NCI-H460 (cell line): ENCODE results near the gene ZC3H12A. TPM values are rescaled to one million over a fixed set of nuclear protein-coding genes. Genes with fewer than 3 reads are reported as not detected.

Experiments
- DNase-seq: peaks from one replicate; pipeline ENCODE4 v3.0.0-alpha.2; 2016; ENCODE audit warnings: low read depth; ENCODE audit errors: extremely low read depth
- polyA plus RNA-seq: library from polyadenylated mRNA; depleted of rRNA; stranded (reverse); fragments of >200 nt; gene quantifications from 2 replicates; pipeline ENCODE4 v1.2.3, GENCODE V29; 2014; cell fraction: nucleus; rRNA removed
- total RNA-seq: library from RNA; depleted of rRNA; stranded (reverse); fragments of >200 nt; shearing (Covaris generic); gene quantifications from 2 replicates; pipeline ENCODE4 v1.2.3, GENCODE V29; 2014; rRNA removed

ZC3H12A gene
- total RNA-seq: 12.3 and 12.9 TPM in 2 replicates
- 48.0 and 65.8 TPM in 2 replicates for polyA plus RNA-seq

DNA sequence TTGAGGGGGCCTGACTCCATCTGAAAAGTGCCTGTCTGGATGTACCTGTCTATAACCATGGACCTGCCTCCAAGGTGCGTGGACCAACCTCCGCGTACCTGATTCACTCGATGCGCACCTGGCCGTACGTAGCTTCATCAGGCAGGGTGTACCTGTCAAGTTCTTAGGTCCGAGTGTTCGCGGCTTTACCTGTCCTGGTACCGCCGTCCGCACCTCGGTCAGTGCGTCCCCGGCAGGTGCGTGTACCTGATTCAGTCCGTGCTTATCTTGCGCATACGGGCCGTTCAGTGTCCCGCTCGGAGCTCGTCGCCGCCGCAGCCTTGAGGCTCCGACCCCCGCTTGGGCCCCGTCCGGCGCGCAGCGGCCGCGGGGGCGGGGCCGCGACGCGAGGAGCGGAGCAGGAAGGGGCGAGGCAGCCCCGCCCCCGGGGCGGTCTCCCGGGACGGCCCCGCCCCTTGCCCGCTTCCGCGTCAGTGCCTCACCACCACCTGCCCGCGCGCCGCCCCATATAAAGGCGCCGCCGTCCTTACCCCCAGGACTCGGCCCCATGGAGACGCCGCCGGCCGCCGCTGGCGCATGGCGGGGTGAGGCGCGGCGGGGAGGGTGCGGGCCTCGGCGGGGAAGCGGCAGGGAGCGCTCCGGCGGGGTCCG is at the start of gene ZC3H12A:
TSS of gene ZC3H12A (plus strand) at position 535 of the 651 bp plus-strand sequence. CDS start 917 bp downstream, outside the sequence.
- peak; percentile 85 for DNase-seq

DNA sequence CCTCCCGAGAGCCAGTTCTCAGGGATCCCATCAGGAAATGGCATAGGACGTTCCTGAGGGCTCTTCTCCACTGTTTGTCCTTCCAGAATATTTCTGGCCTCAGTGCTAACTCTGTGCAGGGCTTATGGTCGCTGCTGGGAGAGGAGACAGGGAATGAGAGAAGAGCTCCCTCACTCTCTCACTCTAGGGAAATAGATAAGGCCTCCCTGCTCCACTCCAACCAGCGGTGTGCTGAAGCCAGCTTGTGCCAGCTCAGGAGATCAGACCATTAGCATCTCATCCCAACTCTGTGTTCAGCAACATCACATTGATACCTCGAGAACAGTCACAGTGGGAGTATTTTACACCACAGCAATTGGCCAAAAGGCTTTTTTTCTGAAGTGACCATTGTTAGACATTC is 49.2 kb upstream of the ZC3H12A start:
- no peak for DNase-seq

DNA sequence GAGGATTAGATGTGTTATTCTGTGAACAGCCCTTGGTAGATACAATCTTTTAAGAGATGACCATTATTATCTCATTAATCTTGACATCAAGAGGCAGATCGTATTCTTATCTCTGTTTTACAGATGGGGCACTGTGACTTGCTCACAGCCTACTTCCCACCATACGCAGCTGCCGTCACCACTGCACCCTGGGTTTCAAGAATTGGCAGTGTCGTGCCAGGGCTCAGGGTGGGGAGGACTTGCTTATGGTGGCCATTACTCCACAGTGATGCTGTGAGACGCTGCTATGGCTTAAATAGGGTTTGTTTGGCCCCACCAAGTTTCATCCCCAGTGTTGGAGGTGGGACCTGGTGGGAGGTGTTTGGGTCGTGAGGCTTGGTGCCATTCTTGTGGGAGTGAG is 45.4 kb upstream of the ZC3H12A start:
- no peak for DNase-seq

DNA sequence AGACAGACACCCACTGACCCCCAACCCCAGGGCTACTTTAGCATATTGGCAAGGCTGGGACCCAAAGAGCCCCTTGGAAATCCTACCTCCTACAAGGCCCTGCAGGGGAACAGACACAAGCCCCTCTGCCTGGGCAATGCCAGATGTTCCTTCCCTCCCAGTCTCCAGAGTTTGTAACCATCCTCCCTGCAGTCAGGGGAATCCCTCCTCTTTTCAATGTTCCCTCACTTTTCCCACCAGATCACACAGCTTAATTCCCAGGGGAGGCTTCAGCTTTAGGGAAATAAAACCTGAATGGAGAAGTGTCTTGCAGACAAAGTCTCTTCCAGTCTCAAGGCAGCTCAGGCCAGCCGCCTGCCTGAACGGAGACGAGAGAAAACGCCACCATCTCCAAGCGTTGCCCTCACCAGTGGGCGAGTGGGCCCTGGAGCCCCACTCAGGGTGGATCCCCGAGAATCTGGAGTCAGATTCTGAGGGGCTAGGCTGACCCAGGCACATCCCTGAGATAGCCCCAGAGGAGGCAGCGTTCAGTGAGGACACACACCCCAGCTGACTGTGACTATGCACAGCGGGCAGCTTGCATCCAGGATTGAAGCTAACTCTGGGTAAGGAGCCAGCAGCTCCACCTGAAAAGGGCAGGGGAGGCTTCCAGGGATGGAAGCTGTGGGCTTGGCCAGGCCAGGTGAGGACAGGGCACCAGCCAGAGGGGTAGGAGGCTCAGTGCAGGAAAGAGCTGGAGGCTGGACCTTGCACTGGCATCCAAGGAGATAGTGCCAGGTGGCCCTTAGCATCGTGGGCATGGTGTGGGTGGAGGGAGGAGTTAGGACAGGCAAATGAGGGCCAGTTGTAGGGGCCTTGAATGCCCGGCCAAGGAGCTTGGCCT is 44.0 kb upstream of the ZC3H12A start:
- DNase-seq: no peak

DNA sequence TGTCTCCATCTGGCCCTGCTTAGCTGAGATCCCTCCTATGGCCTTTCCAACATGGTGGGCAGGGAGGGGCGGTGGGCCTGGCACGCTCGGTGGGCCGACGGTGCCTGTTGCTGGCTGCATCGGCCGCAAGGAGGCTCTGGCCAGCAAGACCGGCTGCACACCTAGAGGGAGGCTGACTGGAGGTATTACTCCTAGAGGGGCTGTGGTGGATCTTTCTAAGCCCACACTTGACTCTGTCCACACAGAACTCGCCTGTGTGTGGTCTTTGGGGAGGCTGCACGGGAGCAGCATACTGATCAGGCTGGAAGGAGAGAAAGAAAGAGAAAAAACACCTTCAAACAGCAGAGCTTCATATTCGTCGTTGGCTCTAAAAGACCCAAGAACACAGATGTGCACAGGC is 41.7 kb upstream of the ZC3H12A start:
- DNase-seq: no peak

DNA sequence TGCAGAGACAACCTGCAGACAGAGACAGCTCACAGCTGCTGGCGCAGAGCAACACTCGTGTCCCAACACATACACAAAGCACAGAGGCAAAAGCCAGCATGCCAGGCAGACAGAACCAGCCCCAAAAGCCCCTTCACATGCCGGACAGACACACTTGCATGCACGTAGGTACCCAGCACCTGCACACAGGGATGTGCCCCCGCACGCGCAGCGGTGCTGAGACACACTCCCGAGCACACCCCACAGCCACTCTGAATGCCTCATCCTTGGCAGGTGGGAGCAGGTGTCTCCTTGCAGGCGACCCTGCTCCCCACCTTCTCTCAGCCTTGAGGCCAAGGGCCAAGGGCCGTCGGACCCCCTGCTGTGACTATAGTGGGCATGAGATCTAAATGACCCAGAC is 41.2 kb upstream of the ZC3H12A start:
- no peak for DNase-seq

DNA sequence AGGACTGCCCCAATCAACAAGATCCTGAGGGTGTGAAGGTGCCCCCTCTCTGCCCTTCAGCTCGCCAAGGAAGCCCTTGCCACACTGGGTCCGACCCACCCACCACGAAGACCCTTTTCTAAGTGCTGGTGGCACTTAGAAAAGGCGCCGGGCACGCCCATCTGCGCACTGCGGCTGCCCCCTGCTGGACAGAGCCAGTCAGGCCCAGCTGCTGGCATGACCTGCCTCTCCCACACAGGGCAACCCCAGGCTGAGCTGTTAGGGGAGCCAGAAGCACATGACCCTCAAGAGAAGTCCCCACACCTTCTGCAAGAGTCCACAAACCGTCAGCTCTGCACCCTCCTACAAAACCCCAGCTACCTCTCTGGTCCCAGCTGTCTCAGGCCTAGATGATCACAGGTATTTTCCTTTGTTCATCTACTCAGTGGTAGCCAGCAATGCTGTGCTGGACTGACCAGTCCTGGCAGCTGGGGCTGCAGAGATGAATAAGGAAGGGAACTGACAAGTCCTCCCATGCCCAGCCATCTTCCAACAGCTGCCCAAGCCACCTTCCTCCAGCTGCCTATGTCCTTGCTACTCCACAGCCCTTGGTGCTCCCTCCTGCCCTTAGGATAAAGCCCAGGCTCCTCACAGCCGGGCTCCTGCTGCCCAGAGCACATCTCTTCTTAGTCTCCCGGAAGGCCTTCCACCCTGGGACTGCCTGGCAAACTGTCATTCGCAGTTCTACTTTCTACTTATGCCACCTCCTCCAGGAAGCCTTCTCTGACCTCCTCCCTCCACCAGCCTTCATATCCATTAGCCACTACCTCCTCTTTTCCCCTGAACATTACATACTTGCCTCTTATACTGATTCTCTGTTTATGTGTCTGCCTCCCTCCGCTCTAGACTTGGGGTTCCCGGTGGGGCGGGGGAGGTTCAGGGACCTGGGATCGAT is 39.8 kb upstream of the ZC3H12A start:
- DNase-seq: peak; percentile 40

DNA sequence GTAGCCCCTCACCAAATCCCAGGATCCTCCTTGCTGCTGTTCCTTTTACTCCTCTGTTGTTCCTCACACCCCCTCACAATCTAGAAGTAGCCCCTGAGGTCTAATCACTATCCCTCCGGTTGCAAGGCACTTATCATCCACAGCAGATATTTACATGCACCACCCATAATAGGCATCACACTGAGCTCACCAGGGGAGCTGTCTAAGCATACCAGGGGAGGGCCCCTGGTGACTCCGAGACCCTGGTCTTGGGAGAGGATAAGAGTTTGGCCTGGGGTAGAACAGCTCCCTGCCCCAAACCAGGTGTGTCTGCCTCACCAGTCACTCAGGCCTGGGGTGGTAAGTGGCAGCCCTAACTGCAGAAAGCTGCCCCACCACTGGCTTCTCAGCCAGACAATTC is 37.3 kb upstream of the ZC3H12A start:
- DNase-seq: no peak

DNA sequence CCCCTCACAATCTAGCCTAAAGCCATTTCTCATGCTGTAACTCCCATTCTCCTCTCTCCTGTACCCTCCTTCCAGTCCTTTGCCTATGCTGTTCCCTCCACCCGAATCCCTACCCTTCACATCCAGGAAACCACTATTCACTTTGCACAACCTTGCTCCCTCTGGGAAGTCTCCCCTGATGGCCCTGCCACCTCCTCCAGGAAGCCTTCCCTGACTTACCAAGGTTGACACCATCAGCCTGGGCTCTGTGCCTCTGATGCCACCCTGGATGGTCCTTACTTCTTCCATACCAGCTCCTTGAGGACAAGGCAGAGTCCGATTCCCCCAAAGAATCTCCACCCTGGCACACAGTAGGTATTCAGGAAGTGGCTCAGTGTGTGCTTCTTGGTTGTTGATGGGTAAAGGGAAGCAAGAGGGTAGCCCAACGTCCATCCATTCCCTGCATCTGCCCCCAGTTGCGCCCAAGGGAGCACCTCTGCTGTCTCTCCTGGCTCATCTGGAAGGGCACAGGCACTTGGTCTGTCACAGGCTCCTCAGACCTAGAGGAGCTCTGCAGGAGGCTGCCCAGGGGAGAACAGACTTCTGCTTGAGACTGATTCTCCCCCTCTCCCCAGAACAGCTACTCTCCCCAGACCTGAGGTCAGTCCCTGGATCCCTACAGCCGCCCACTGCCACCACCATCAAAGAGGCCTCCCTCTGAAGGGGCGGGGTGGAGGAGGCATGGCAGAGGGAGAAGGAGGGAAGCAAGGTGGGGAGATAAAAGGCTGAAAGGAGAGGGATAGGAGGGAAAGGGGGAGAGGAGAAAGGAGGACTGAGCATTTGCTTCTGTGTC is 36.1 kb upstream of the ZC3H12A start:
- DNase-seq: no peak

DNA sequence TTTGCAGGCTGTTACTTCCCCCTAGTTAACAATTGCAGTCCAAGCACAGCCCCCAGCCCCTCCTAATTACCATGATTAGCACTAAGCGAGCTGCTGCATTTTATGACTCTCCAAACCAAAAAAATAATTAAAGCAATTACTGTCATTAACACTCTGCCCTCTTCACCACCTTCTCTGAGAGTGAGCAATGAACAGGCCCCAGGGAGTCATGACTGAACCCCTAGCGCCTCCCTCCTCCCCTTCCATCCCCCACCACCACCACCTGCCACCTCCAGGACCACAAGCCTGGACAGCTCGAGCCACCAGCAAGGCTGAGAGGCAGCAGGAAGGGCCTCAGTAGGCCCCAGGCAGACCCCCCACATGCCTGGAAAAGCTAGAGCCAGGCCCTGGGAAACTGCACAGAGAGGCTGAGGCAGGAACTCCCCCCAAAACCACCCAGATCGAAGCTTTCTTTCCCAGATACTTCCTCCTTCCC is 35.5 kb upstream of the ZC3H12A start:
- no peak for DNase-seq

DNA sequence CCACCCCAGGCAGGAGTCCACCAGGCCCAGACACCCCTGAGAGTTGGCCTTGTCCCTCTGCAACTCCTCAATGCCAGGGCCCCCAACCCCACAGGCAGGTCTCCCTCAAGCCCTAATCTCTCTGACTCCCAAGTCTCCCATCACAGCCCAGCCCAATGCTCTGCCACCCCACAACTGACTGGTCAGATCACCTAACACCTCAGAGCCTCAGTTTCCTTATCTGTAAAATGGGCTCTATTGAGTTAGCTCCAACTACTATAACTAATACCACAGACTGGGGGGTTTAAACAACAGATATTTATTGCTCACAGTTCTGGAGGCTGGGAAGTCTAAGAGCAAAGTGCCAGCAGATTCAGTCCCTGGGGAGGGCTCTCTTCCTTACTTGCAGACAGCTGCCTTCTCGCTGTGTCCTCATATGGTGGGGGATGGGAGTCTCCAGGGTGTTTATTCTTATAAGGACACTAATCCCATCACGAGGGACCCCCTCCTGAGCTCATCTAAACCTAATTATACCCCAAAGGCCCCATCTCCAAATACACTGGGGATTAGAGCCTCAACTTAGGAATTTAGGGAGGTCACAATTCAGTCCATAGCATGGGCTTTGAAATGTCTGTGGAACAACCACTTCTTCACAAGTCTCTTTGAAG is 34.9 kb upstream of the ZC3H12A start:
- no peak for DNase-seq

DNA sequence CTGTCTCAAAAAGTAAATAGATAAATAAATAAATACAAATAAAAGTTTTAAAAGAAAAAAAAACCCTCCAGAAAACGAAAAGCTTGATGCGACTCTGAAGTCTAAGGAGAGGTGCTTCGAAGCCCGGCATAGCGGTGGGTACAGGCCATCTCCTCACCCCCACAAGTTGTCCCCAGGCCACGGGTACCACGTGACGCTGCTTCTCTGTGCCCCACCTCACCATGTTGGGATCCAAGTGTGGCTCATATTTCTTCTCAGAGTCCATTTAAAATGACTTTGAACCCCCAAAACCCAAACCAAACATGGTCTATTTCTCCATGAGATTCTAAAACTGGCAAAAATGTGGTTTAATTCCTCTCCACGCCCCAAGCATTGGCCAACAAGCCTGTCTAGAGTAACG is 32.9 kb upstream of the ZC3H12A start:
- no peak for DNase-seq

DNA sequence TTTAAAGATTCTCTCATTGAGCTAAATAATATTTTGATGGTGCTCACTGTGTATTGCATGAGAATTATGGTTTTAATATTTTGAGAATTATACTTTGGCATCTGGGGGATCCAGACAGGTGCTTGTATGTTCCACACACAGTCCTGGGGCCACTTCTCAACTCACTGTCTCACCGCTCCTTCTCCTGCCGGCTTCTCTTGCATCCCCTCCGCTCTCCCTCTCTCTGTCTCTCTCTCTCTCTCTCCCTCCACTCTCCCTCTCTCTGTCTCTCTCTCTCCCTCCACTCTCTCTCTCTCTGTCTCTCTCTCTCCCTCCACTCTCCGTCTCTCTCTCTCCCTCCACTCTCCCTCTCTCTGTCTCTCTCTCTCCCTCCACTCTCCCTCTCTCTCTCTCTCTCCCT is 32.2 kb upstream of the ZC3H12A start:
- DNase-seq: no peak

DNA sequence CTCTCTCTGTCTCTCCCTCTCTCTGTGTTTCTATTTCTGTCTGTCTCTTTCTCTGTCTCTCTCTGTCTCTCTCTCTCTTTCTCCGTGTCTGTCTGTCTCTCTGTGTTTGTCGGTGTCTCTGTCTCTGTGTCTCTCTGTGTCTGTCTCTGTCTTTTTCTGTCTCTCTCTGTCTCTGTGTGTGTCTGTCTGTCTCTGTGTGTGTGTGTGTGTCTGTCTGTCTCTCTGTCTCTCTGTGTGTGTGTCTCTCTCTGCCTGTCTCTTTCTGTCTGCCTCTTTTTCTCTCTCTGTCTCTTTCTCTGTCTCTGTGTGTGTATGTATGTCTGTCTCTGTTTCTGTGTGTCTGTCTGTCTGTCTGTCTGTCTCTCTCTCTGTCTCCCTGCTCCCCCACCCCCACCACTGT is 31.7 kb upstream of the ZC3H12A start:
- DNase-seq: no peak

DNA sequence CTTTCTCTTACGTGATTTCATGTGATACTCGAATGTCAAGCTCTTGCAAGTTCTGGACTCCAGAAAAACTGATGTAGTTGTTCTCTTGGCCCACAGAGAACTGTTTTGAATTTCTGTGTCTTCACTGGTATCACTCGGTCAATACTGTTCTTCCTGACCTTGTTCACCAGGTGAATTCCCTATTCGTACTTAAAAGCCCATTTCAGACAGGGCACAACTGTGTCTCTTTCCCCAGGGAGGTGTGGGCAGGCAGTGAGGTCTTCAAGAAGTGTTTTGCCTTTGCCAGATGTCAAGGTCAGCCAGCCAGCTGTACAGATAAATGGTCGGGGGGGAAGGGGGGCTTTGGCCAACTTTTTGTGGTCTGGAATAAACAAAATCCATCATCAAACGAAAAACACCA is 27.5 kb upstream of the ZC3H12A start:
- DNase-seq: no peak

DNA sequence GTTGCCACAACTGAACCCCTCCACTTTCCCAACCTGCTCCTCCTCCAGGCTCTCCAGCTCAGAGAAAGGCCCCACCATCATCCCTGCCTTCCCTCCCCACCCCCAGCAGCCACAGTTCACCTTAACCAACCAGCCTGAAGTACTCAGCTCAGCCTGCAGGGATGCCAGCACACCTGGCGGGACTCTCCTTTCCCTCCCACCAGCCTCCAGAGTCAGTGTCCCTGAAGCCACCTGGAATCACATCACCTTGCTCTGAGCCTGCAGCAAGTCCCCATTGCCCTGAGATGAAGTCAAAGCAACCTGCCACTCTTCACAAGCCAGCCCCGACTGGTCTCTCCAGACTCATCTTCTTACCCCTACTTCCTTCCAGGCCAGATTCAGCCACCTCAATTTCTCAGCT is 26.2 kb upstream of the ZC3H12A start:
- no peak for DNase-seq

DNA sequence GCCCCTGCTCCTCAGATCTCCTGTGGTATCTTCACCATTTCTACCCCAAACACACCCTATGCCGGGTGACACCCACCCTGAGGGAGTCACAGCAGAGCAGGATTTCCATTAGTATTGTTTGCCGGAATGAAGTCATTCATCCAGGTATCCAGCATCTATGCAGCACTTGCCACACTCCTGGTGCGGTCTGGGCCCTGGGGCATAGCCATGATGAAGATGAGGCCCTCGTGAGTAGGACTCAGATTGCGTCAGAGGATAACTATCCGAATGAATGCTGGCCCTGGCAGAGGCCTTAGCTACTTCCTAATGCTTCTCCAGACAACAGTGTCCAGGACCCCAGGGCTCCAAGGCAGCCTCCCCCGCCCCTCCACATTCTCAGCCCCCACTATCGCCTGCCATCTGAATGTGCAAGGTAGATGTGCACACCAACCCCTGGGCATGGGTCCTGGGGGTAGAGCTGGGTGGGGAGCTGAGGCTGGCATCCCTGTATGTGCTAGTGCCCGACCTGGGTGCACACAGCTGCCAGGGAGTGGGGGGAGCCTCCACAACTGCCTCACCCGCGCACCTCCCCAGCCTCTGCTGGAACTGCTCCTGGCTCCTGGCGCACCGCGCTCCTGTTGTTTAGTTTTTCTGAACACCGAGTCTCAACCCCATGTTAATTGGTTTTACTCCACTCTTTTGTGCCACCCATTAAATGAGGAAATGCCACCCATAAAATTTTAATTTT is 25.5 kb upstream of the ZC3H12A start:
- DNase-seq: no peak

DNA sequence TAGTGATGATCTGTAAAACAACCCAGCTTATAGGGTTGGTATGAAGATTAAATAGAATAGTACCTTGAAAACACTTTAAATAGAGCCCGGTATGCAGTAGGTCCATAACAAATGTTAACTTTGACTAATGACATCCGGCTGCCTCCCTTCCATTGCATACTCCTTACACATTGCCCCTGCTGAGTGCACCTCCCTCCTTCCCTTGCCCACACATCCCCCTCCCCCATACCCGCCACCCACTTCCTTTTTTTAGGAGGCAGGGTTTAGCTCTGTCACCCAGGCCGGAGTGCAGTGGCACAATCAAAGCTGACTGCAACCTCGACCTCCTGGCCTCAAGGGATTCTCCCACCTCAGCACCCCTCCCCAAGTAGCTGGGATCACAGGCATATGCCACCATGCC is 24.4 kb upstream of the ZC3H12A start:
- DNase-seq: no peak

DNA sequence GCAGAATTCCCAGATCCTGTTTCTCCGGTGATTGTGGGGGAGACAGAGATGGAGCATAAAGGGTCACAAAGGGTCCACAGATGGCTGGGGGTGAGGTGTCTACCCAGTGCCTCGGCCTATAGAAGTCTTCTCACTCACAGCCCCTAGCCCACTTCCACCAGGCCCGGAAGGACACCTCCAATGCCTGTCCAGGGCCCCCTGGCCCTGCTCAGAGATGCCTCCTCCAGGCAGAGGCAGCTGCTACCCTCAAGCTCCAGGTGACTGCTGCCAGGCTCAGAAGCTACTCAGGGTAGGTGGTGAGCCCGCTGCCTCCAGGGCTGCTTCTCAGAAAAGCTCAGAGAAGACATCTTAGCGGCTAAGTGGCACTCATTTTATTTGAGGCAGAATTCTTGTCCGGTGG is 22.0 kb upstream of the ZC3H12A start:
- no peak for DNase-seq
